Activated T-cell treated with anti-CD3 and anti-CD28 coated beads, Interleukin-2, amount 50 U/mL, for 24 hours (primary cell): ENCODE data around the gene ESR1.
"Not testable (repeated sequence)": the region's sequence is repeated elsewhere in the genome, so short reads cannot be mapped to it uniquely, and the experiment has no call there.

Source experiments
- DNase-seq: peaks from one replicate; pipeline ENCODE4 v3.0.0-alpha.2; 2020
- H3K27ac Mint-ChIP-seq: 2 replicates; pipeline ENCODE4 v1.8.0; 2020; ENCODE audit warnings: mild to moderate bottlenecking, mixed read lengths
- H3K27me3 Mint-ChIP-seq: 2 replicates; pipeline ENCODE4 v1.8.0; 2020; ENCODE audit warnings: mixed read lengths
- H3K36me3 Mint-ChIP-seq: 2 replicates; pipeline ENCODE4 v1.8.0; 2020; ENCODE audit warnings: low read depth, mixed read lengths
- H3K4me1 Mint-ChIP-seq: 2 replicates; pipeline ENCODE4 v1.8.0; 2020; ENCODE audit warnings: low read depth, mixed read lengths
- H3K4me3 Mint-ChIP-seq: 2 replicates; pipeline ENCODE4 v1.8.0; 2020; ENCODE audit warnings: mild to moderate bottlenecking, moderate library complexity, mixed read lengths
- H3K9me3 Mint-ChIP-seq: 2 replicates; pipeline ENCODE4 v1.8.0; 2020; ENCODE audit warnings: mixed read lengths

Gene ESR1

GRCh38 chr6:152053332-152053731 lies 245.8 kb downstream of the ESR1 start:
- Mint-ChIP-seq H3K4me3 (no peak overlapping the region), H3K27me3 (peaks cover 9% of the 10 kb centered on the region), H3K4me1 (no peaks in the 10 kb centered on the region), H3K9me3 (no peaks in the 10 kb centered on the region), H3K36me3 (no peaks in the 10 kb centered on the region), H3K27ac (no peak overlapping the region)
- DNase-seq: no peak

- no peak for DNase-seq
- Mint-ChIP-seq H3K9me3 (no peaks in the 10 kb centered on the region), H3K36me3 (no peaks in the 10 kb centered on the region), H3K27me3 (peaks cover 13% of the 10 kb centered on the region), H3K4me3 (no peak overlapping the region), H3K27ac (no peak overlapping the region), H3K4me1 (no peaks in the 10 kb centered on the region)
Measured at GRCh38 chr6:152054441-152054840, 247.0 kb downstream of the ESR1 start.

- Mint-ChIP-seq H3K4me1 (no peaks in the 10 kb centered on the region), H3K36me3 (no peaks in the 10 kb centered on the region), H3K27ac (no peak overlapping the region), H3K9me3 (no peaks in the 10 kb centered on the region), H3K4me3 (no peak overlapping the region), H3K27me3 (peaks cover 17% of the 10 kb centered on the region)
- DNase-seq: no peak
Measured at GRCh38 chr6:152055517-152055916, 248.0 kb downstream of the ESR1 start.

GRCh38 chr6:152057832-152058498 lies 250.5 kb downstream of the ESR1 start:
- Mint-ChIP-seq H3K9me3 (no peaks in the 10 kb centered on the region), H3K36me3 (no peaks in the 10 kb centered on the region), H3K27ac (no peak overlapping the region), H3K27me3 (peaks cover 18% of the 10 kb centered on the region), H3K4me3 (no peak overlapping the region), H3K4me1 (no peaks in the 10 kb centered on the region)
- no peak for DNase-seq

- H3K9me3 Mint-ChIP-seq: no peaks in the 10 kb centered on the region
- peaks cover 18% of the 10 kb centered on the region for H3K27me3 Mint-ChIP-seq
- no peaks in the 10 kb centered on the region for H3K36me3 Mint-ChIP-seq
- no peak overlapping the region for H3K27ac Mint-ChIP-seq
- H3K4me1 Mint-ChIP-seq: no peaks in the 10 kb centered on the region
- no peak overlapping the region for H3K4me3 Mint-ChIP-seq
- DNase-seq: no peak
Measured at GRCh38 chr6:152059909-152060308, 252.4 kb downstream of the ESR1 start.

- H3K4me1 Mint-ChIP-seq: no peaks in the 10 kb centered on the region
- H3K9me3 Mint-ChIP-seq: no peaks in the 10 kb centered on the region
- H3K36me3 Mint-ChIP-seq: no peaks in the 10 kb centered on the region
- no peak overlapping the region for H3K4me3 Mint-ChIP-seq
- peaks cover 15% of the 10 kb centered on the region for H3K27me3 Mint-ChIP-seq
- DNase-seq: no peak
- no peak overlapping the region for H3K27ac Mint-ChIP-seq
Measured at GRCh38 chr6:152062476-152062875, 255.0 kb downstream of the ESR1 start.

- H3K9me3 Mint-ChIP-seq: no peaks in the 10 kb centered on the region
- H3K27ac Mint-ChIP-seq: no peak overlapping the region
- H3K4me3 Mint-ChIP-seq: no peak overlapping the region
- peaks cover 15% of the 10 kb centered on the region for H3K27me3 Mint-ChIP-seq
- no peaks in the 10 kb centered on the region for H3K36me3 Mint-ChIP-seq
- no peak for DNase-seq
- no peaks in the 10 kb centered on the region for H3K4me1 Mint-ChIP-seq
Measured at GRCh38 chr6:152063170-152063921, 255.9 kb downstream of the ESR1 start.

- Mint-ChIP-seq H3K4me3 (no peak overlapping the region), H3K36me3 (no peaks in the 10 kb centered on the region), H3K27ac (no peak overlapping the region), H3K27me3 (peaks cover 6% of the 10 kb centered on the region), H3K4me1 (no peaks in the 10 kb centered on the region), H3K9me3 (no peaks in the 10 kb centered on the region)
- DNase-seq: no peak
Measured at GRCh38 chr6:152068622-152069261, 261.3 kb downstream of the ESR1 start.

- Mint-ChIP-seq H3K9me3 (peaks cover 4% of the 10 kb centered on the region), H3K27ac (no peak overlapping the region), H3K27me3 (peaks cover 17% of the 10 kb centered on the region), H3K36me3 (no peaks in the 10 kb centered on the region), H3K4me3 (no peak overlapping the region), H3K4me1 (no peaks in the 10 kb centered on the region)
- no peak for DNase-seq
Measured at GRCh38 chr6:152070556-152070955, 263.1 kb downstream of the ESR1 start.

- Mint-ChIP-seq H3K27ac (no peak overlapping the region), H3K36me3 (no peaks in the 10 kb centered on the region), H3K27me3 (peaks cover 19% of the 10 kb centered on the region), H3K4me3 (no peak overlapping the region), H3K9me3 (peaks cover 11% of the 10 kb centered on the region), H3K4me1 (no peaks in the 10 kb centered on the region)
- DNase-seq: no peak
Measured at GRCh38 chr6:152071318-152071717, 263.8 kb downstream of the ESR1 start.

GRCh38 chr6:152071843-152072242 lies 264.4 kb downstream of the ESR1 start:
- no peak overlapping the region for H3K27ac Mint-ChIP-seq
- no peaks in the 10 kb centered on the region for H3K36me3 Mint-ChIP-seq
- no peaks in the 10 kb centered on the region for H3K4me1 Mint-ChIP-seq

GRCh38 chr6:152076242-152076641 lies 268.8 kb downstream of the ESR1 start:
- DNase-seq, H3K4me1 Mint-ChIP-seq, H3K36me3 Mint-ChIP-seq, H3K27ac Mint-ChIP-seq, H3K4me3 Mint-ChIP-seq: not testable (repeated sequence)
- peaks cover 13% of the 10 kb centered on the region for H3K9me3 Mint-ChIP-seq
- peaks cover 42% of the 10 kb centered on the region for H3K27me3 Mint-ChIP-seq

More at GRCh38 chr6:152071843-152072242, 264.4 kb downstream of the ESR1 start:
- H3K4me3 Mint-ChIP-seq: no peak overlapping the region
- peaks cover 13% of the 10 kb centered on the region for H3K9me3 Mint-ChIP-seq
- H3K27me3 Mint-ChIP-seq: peaks cover 24% of the 10 kb centered on the region
- DNase-seq: no peak

- Mint-ChIP-seq H3K4me1 (no peaks in the 10 kb centered on the region), H3K36me3 (no peaks in the 10 kb centered on the region), H3K27me3 (peaks cover 51% of the 10 kb centered on the region), H3K27ac (no peak overlapping the region), H3K4me3 (no peak overlapping the region), H3K9me3 (peaks cover 13% of the 10 kb centered on the region)
- DNase-seq: no peak
Measured at GRCh38 chr6:152078001-152078400, 270.5 kb downstream of the ESR1 start.

GRCh38 chr6:152078804-152079203 lies 271.3 kb downstream of the ESR1 start:
- Mint-ChIP-seq H3K9me3 (peaks cover 13% of the 10 kb centered on the region), H3K4me3 (no peak overlapping the region), H3K27me3 (peaks cover 51% of the 10 kb centered on the region), H3K4me1 (no peaks in the 10 kb centered on the region), H3K36me3 (no peaks in the 10 kb centered on the region), H3K27ac (no peak overlapping the region)
- no peak for DNase-seq

GRCh38 chr6:152085451-152085921 lies 278.0 kb downstream of the ESR1 start:
- Mint-ChIP-seq H3K36me3 (no peaks in the 10 kb centered on the region), H3K4me1 (no peaks in the 10 kb centered on the region), H3K27me3 (peaks cover 17% of the 10 kb centered on the region), H3K9me3 (no peaks in the 10 kb centered on the region), H3K4me3 (no peak overlapping the region), H3K27ac (no peak overlapping the region)
- DNase-seq: no peak
